Heart right ventricle (tissue), 16 donors: Measurements from ENCODE around the gene ANAPC5. TPM values are rescaled to one million over a fixed set of nuclear protein-coding genes. Genes with fewer than 3 reads are reported as not detected.
"Not testable (repeated sequence)": the region's sequence is repeated elsewhere in the genome, so short reads cannot be mapped to it uniquely, and the experiment has no call there.

ENCODE experiments used
- ATAC-seq, 8 donors: fragments of 200-7000 bp; cut with Tn5 transposase; one replicate each; pipeline ENCODE4 v1.9.1; 2020; ENCODE audit warnings: mild to moderate bottlenecking in 8 of 8, moderate library complexity in 8 of 8, moderate number of reproducible peaks in 1 of 8
- DNase-seq, 2 donors: peaks; one replicate each; pipeline ENCODE4 v3.0.0-alpha.2; 2020
- H3K27ac ChIP-seq, 10 donors: fragments of 200-600 bp; sonication (generic) in 2 of 10; one replicate each; pipeline versions ENCODE4 v1.5.0 to v1.8.0; 2020 to 2022; ENCODE audit warnings: mild to moderate bottlenecking in 3 of 10
- H3K27me3 ChIP-seq, 7 donors: fragments of 200-600 bp; one replicate each; pipeline ENCODE4 v1.8.0; 2021 to 2022; ENCODE audit warnings: mild to moderate bottlenecking in 2 of 7
- H3K36me3 ChIP-seq, 9 donors: fragments of 200-600 bp; sonication (generic) in 1 of 9; one replicate each; pipeline versions ENCODE4 v1.5.0 to v1.8.0; 2020 to 2022; ENCODE audit warnings: mild to moderate bottlenecking in 2 of 9
- H3K4me1 ChIP-seq, 9 donors: fragments of 200-600 bp; sonication (generic) in 1 of 9; one replicate each; pipeline versions ENCODE4 v1.5.0 to v1.8.0; 2020 to 2022; ENCODE audit warnings: mild to moderate bottlenecking in 4 of 9
- H3K4me3 ChIP-seq, 10 donors: fragments of 200-600 bp; sonication (generic) in 2 of 10; one replicate each; pipeline versions ENCODE4 v1.5.0 to v1.8.0; 2020 to 2022; ENCODE audit warnings: mild to moderate bottlenecking in 7 of 10, moderate library complexity in 2 of 10
- H3K9me3 ChIP-seq, 11 donors: fragments of 200-600 bp in 10 of 11; sonication (generic) in 2 of 11; one replicate each; pipeline versions ENCODE4 v1.5.0 to v1.8.0; 2013 to 2022; ENCODE audit warnings: mild to moderate bottlenecking in 2 of 11, control low read depth in 1 of 11, moderate library complexity in 1 of 11
- CTCF ChIP-seq, 9 donors: fragments of 200-600 bp; sonication (generic) in 2 of 9; IDR thresholded peaks; one replicate each; pipeline versions ENCODE4 v1.5.0 to v1.8.0; 2021 to 2022; ENCODE audit warnings: antibody characterized with exemption in 9 of 9, mild to moderate bottlenecking in 5 of 9, moderate library complexity in 1 of 9
- WGBS, 2 donors: extraction: QIAGEN DNeasy Blood & Tissue Kit; methylation state at CpG; one replicate each; pipeline ENCODE4 v1.1.7; 2013; ENCODE audit warnings: inconsistent platforms in 1 of 2; 5-methylcytosine and 5-hydroxymethylcytosine counted together
- intact Hi-C, 10 donors: fragments of 100-400 bp; cut with DNase I; formaldehyde crosslinking; loops; one replicate each; pipeline versions ENCODE4 v1.11.1 to v1.14.2; 2022
- polyA plus RNA-seq, 2 donors: library from polyadenylated mRNA; stranded (reverse); fragments of 200-250 nt; gene quantifications; one replicate each; pipeline ENCODE4 v1.2.3, GENCODE V29; 2013
- total RNA-seq, 10 donors: library from RNA; stranded (reverse); fragmentation: NEBNext Ultra II Directional in 3 of 10; extraction: Animal tissue kit (Norgen Biotek cat#: 25700) in 3 of 10; gene quantifications; one replicate each; pipeline versions ENCODE4 v1.2.1 to v1.2.4, GENCODE V29; 2021 to 2023
- donor health status: Arrhythmogenic right ventricular cardiomyopathy.
- donor health status: ischemic (EF 13 %, LVEDD 7.1; RV severe dilation, severe dysfunction).
- donor health status: healthy with polysubstance abuse.
- donor health status: DM: no; HTN: yes; CAD: no.
- donor health status: DM: no; HTN: no; CAD: no.
- donor health status: ischemic (EF 25% LVEDD 6.9; RV normal size, moderate dysfunction).
- donor health status: ischemic (EF 25% LVEDD 5.7; RV mildly dilated, moderate dysfunction).
- donor health status: healthy.
- donor health status: DM: yes; HTN: yes; CAD: no.
- donor health status: Ischemic cardiomyopathy.
- donor health status: ischemic (EF 35%, LVEDD 5.7; RV mildly dilated, moderate dysfunction).
- donor health status: nonischemic (EF 11% LVEDD 7.7; RV severe dilation, severe dysfunction).
- donor health status: DM: yes; HTN: yes; CAD: no.
- donor health status: PGD.
- donor health status: ischemic (EF 29% LVEDD 5.4; RV normal size, mild dysfunction).
- donor health status: nonischemic (EF 23%, LVEDD 6.1; RV moderate dilation, normal function).

Gene ANAPC5
- total and polyA plus RNA-seq, 12 donors = 50.2 to 82.4 (median 57.0) TPM

GRCh38 chr12:121300083-121300819 is 52.0 kb downstream of the ANAPC5 start:
- DNase-seq (no peak), ATAC-seq (no peak)
- Histone ChIP-seq H3K36me3 (no peaks in the 10 kb centered on the region), H3K9me3 (no peaks in the 10 kb centered on the region), H3K27me3 (no peaks in the 10 kb centered on the region), H3K4me3 (no peak overlapping the region), H3K4me1 (peaks cover 4 to 19% (median 16%) of the 10 kb centered on the region in 9 donors), H3K27ac (no peak overlapping the region)
- TF ChIP-seq CTCF (IDR thresholded peaks at IDR 0.05) = no peak
- 83 to 91% methylated on average over 4 of the region's 4 CpGs for WGBS, 2 donors
- intact Hi-C loops = no loop called here

GRCh38 chr12:121299662-121300061 is 52.5 kb downstream of the ANAPC5 start:
- intact Hi-C loops = no loop called here
- H3K9me3 ChIP-seq = no peaks in the 10 kb centered on the region
- H3K4me1 ChIP-seq = peaks cover 8 to 25% (median 21%) of the 10 kb centered on the region in 9 donors
- H3K36me3 ChIP-seq = no peaks in the 10 kb centered on the region
- no peaks in the 10 kb centered on the region for H3K27me3 ChIP-seq
- DNase-seq = no peak
- no peak for ATAC-seq
- WGBS, 2 donors = 95 to 97% methylated on average over 4 of the region's 4 CpGs
- TF ChIP-seq CTCF (IDR thresholded peaks at IDR 0.05) = no peak
- H3K27ac ChIP-seq = no peak overlapping the region
- no peak overlapping the region for H3K4me3 ChIP-seq

- intact Hi-C loops = not testable (repeated sequence)
These were observed 53.8 kb downstream of the ANAPC5 start for GRCh38 chr12:121298411-121298810.

GRCh38 chr12:121297435-121297991 is 54.7 kb downstream of the ANAPC5 start:
- peak in 6 of 8 donors; percentile 2 to 31 (median 8) for ATAC-seq
- WGBS, 2 donors = 8 to 10% methylated on average over 21 of the region's 21 CpGs
- TF ChIP-seq CTCF (IDR thresholded peaks at IDR 0.05) = no peak
- peaks cover 11 to 42% (median 28%) of the 10 kb centered on the region in 9 donors for H3K4me1 ChIP-seq
- DNase-seq = no peak
- H3K36me3 ChIP-seq = peaks cover 0 to 6% (median 0%) of the 10 kb centered on the region in 9 donors
- peak overlapping the region; percentile 15 to 92 (median 86) for H3K27ac ChIP-seq
- peak overlapping the region; percentile 78 to 100 (median 95) for H3K4me3 ChIP-seq
- intact Hi-C loops = no loop called here
- no peaks in the 10 kb centered on the region for H3K9me3 ChIP-seq
- H3K27me3 ChIP-seq = no peaks in the 10 kb centered on the region

More at GRCh38 chr12:121298411-121298810, 53.8 kb downstream of the ANAPC5 start:
- not testable (repeated sequence) for H3K27me3 ChIP-seq, H3K27ac ChIP-seq, H3K4me3 ChIP-seq, DNase-seq, ATAC-seq, H3K36me3 ChIP-seq, H3K9me3 ChIP-seq
- 95 to 96% methylated on average over 13 of the region's 13 CpGs for WGBS, 2 donors
- peaks cover 11 to 36% (median 28%) of the 10 kb centered on the region in 9 donors for H3K4me1 ChIP-seq
